ENCODE measurements around the gene TEX29. TPM values are rescaled to one million over a fixed set of nuclear protein-coding genes. Genes with fewer than 3 reads are reported as not detected.

TEX29 gene
- total RNA-seq, 4 donors from 2014 or later, result not detected

- Histone ChIP-seq H3K9me3 (no peaks in the 10 kb centered on the region), H3K36me3 (peaks cover 11 to 24% of the 10 kb centered on the region in 2 donors), H3K4me1 (no peaks in the 10 kb centered on the region), H3K27ac (no peak overlapping the region), H3K27me3 (no peaks in the 10 kb centered on the region), H3K4me3 (replicated peaks in 1 of 3) (no peak overlapping the region)
- no peak for DNase-seq
- TF ChIP-seq CTCF (IDR thresholded peaks at IDR 0.05) (no peak), POLR2A (IDR thresholded peaks at IDR 0.05) (no peak)
- intact Hi-C loops (cut with DNase I), result no loop called here
- WGBS, 2 donors, result 86 to 92% methylated on average over 6 of the region's 6 CpGs
Measured at GRCh38 chr13:111296417-111296816, 24.0 kb upstream of the TEX29 start.

GRCh38 chr13:111298214-111298975 lies 22.0 kb upstream of the TEX29 start:
- intact Hi-C loops (cut with DNase I), result no loop called here
- WGBS, 2 donors, result 90 to 93% methylated on average over 13 of the region's 13 CpGs
- Histone ChIP-seq H3K27ac (no peak overlapping the region), H3K27me3 (no peaks in the 10 kb centered on the region), H3K36me3 (peaks cover 24 to 36% of the 10 kb centered on the region in 2 donors), H3K9me3 (no peaks in the 10 kb centered on the region), H3K4me3 (replicated peaks in 1 of 3) (no peak overlapping the region), H3K4me1 (no peaks in the 10 kb centered on the region)
- TF ChIP-seq CTCF (IDR thresholded peaks at IDR 0.05), result no peak
- no peak for TF ChIP-seq POLR2A (IDR thresholded peaks at IDR 0.05)
- no peak for DNase-seq

GRCh38 chr13:111302045-111302726 lies 18.3 kb upstream of the TEX29 start:
- 96% methylated on average over 22 of the region's 22 CpGs for WGBS, 2 donors
- TF ChIP-seq CTCF (IDR thresholded peaks at IDR 0.05), result no peak
- TF ChIP-seq POLR2A (IDR thresholded peaks at IDR 0.05), result no peak

GRCh38 chr13:111303559-111303958 lies 16.9 kb upstream of the TEX29 start:
- H3K4me3 ChIP-seq (replicated peaks in 1 of 3), result no peak overlapping the region
- 97% methylated on average over 11 of the region's 11 CpGs for WGBS, 2 donors
- H3K27me3 ChIP-seq, result no peaks in the 10 kb centered on the region
- H3K27ac ChIP-seq, result no peak overlapping the region
- peaks cover 51 to 63% of the 10 kb centered on the region in 2 donors for H3K36me3 ChIP-seq
- TF ChIP-seq POLR2A (IDR thresholded peaks at IDR 0.05), result no peak
- TF ChIP-seq CTCF (IDR thresholded peaks at IDR 0.05), result no peak
- H3K9me3 ChIP-seq, result no peaks in the 10 kb centered on the region
- intact Hi-C loops (cut with DNase I), result no loop called here
- DNase-seq, result no peak
- no peaks in the 10 kb centered on the region for H3K4me1 ChIP-seq

More at GRCh38 chr13:111302045-111302726, 18.3 kb upstream of the TEX29 start:
- DNase-seq, result no peak
- no peak overlapping the region for H3K27ac ChIP-seq
- H3K27me3 ChIP-seq, result no peaks in the 10 kb centered on the region
- H3K4me1 ChIP-seq, result no peaks in the 10 kb centered on the region
- no peaks in the 10 kb centered on the region for H3K9me3 ChIP-seq
- H3K36me3 ChIP-seq, result peaks cover 47 to 60% of the 10 kb centered on the region in 2 donors
- intact Hi-C loops (cut with DNase I), result no loop called here
- H3K4me3 ChIP-seq (replicated peaks in 1 of 3), result no peak overlapping the region

GRCh38 chr13:111304041-111304544 lies 16.3 kb upstream of the TEX29 start:
- TF ChIP-seq CTCF (IDR thresholded peaks at IDR 0.05) (no peak), POLR2A (IDR thresholded peaks at IDR 0.05) (no peak)
- WGBS, 2 donors, result 86 to 90% methylated on average over 15 of the region's 15 CpGs
- intact Hi-C loops (cut with DNase I), result no loop called here
- Histone ChIP-seq H3K27me3 (no peaks in the 10 kb centered on the region), H3K9me3 (no peaks in the 10 kb centered on the region), H3K36me3 (peaks cover 51 to 63% of the 10 kb centered on the region in 2 donors), H3K27ac (no peak overlapping the region), H3K4me3 (replicated peaks in 1 of 3) (no peak overlapping the region), H3K4me1 (no peaks in the 10 kb centered on the region)
- no peak for DNase-seq
